ENCODE data around the gene ZNF181.
"Not testable (repeated sequence)": the region's sequence is repeated elsewhere in the genome, so short reads cannot be mapped to it uniquely, and the experiment has no call there.

Gene ZNF181

DNA sequence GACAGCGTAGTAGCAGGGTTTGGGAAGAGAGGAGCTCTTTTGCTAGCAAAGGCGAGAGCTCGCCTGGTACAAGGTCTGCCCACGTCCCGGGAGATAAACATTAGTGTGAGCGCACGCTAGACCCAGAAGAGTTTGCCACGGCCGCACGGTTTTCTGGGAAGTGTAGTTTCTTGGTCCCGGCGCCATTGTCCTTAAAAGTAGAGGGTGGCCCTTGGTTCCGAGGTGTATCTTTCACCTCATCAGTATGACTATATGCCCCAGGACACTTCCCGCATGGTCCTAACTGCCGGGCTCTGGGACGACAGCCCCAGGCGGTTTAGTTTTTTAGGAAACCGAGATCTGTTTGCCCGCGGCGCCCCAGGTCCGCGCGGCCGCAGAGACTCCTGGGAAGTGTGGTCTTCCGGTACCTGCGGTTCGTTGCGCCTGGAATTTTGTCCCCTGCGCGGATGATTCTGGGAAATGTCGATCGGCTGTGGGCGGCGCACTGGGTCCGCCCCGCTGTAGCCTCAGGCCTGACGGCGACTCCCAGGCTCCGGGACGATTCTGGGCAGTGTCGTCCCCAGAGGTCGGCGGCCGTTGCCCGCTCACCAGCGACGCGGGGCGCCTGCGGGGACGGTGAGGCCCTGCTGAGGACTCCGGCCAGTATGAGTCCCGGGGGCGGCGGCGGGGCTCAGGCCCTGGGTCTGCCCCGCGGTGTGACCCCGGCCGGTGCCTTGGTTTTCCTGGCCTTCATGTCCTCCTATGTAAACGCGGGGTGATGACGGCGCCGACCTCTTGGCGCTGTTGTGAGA is at the start of gene ZNF181:
Gene ZNF181 (plus strand): TSS at position 498 of the 791 bp plus-strand sequence. CDS start 795 bp downstream, outside the sequence.
- DNase-seq (ENCODE audit: low spot score): peak; percentile 94

DNA sequence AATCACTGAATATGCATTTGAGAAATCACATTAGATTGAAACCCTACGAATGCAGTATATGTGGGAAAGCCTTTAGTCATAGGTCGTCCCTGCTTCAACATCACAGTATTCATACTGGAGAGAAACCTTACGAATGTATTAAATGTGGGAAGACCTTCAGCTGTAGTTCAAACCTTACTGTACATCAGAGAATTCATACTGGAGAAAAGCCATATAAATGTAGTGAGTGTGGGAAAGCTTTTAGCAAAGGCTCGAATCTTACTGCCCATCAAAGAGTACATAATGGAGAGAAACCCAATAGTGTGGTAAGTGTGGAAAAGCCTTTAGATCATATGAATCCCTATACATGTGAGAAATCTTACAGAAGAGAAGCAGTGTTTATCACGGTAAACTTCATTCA is 48.8 kb upstream of the ZNF181 start:
- DNase-seq (ENCODE audit: low spot score): not testable (repeated sequence)

DNA sequence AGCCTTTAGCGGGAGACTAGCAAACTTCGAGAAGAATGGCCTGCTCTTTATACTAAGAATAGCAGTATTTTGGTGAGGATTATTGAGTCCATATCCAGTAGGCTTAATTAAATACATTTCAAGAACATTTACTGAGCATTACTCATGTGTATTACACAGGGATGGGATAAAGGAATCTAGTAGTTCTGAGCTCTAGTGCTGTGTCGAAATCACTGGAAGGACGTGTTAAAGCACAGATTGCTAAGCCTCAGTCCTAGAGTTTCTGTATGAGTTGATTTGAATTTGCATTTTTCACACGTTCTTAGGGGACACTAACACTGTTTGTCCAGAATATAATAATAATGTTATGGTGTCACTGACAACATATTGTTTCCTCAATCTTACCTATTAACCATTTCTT is 47.6 kb upstream of the ZNF181 start:
- DNase-seq (ENCODE audit: low spot score): no peak

DNA sequence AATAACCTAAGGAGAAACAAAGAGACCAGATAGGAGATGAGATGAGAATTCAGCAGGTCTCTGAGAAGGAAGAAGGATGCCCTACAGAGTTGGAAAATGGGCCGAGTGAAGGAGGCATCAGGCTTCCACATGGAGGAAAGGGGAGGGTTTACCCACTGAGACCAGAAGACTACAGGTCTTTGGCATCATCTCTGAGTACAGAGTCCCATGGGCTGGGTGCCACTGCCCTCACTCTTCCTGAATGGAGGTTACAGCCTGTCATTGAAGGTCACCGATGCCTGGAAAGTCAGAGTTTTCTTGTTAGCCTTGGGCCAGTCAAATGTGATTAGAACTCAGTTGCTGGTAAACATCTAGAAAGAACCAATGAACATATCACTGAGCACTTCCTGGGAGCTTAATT is 46.7 kb upstream of the ZNF181 start:
- no peak for DNase-seq (ENCODE audit: low spot score)

DNA sequence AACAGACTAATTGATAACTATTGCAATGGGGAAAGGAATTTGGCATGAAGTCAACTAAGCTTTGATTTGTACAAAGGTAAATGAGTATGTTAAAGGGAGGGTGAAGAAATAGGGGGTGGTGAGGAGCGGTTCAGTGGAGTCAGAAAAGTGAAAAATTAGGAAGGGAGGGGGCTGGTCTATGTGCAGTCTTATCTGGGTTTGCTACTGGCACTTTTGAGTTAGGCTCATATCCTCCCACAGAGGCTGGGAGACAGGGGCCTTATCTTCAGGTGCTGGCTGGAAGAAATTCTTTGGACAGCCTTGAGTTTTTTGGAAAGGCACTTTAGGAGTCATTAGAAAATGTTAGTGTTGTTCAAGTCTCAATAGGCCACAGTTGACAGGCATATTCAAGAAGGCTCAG is 45.5 kb upstream of the ZNF181 start:
- DNase-seq (ENCODE audit: low spot score): no peak

DNA sequence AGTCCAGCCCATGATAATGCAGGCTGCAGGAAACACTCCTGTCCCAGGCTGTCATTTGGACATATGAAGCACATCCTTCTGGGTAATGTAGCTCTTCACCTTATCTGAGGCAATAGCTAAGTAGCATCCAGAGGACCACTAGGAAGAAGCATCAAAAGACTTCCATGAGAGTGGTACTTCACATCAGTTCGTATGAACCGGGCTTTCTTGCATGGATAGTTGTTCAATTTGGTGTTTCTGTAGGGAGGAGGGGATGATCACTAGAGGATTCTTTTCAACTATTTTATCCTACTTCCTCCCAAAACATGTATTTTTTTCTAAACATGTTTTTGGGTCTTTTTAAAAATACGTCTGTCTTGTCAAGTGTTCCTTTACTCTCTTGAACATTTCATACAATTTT is 43.7 kb upstream of the ZNF181 start:
- DNase-seq (ENCODE audit: low spot score): no peak

DNA sequence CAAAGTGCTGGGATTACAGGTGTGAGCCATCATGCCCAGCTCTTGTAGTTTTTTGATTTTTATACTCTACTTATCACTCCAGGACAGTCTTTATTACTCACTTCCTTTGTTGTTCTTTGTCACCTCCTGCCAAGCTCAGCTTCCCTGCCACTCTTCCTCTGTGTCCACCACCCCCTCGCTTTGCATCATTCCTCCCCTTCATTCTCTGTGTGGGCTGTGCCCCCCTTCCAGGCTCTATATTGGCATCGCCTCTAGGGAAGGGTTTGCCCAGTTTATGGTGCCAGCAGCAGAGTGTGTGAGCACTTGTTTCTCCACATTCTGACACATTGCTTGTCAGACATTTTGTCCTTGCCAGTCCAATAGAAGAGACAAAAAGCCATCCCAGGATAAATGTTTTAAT is 41.5 kb upstream of the ZNF181 start:
- DNase-seq (ENCODE audit: low spot score): no peak

DNA sequence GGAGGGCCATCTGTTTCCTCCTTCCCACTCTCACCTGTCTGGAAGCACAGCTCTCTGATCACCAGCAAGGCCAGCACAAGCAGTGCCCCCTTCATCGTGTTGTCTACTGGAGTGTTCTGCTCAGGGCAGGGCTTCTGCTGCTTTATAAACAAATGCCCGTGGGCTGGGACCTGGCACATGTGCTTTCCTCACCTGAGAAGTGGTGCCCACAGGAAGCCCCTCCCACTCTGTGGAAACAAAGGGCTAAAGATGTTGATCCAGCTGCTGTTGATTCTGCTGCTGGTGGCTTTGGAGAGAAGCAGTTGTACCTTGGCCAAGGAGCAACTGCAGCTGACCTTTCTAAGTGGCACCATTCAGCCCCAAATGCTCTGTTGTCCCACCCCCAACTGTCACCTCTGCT is 26.4 kb upstream of the ZNF181 start:
- DNase-seq (ENCODE audit: low spot score): no peak

DNA sequence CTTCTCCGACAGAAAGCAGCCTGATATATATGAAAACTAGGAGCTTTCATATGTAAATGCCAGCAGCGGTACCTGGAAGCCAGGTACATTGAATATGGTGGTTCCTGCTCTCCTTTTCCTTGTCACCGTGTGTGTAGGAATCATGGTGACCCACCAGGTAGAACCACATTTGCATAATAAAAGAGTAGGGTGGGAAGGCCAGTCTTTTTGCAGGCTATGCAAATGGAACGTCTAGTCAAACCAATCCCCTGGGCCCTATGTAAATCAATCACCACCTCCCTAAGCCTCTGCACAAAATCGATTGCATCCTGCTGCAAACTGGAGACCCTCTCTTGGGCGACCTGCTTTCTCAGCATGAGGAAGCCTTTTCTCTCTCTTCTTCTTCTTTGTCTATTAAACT is 22.2 kb upstream of the ZNF181 start:
- no peak for DNase-seq (ENCODE audit: low spot score)

DNA sequence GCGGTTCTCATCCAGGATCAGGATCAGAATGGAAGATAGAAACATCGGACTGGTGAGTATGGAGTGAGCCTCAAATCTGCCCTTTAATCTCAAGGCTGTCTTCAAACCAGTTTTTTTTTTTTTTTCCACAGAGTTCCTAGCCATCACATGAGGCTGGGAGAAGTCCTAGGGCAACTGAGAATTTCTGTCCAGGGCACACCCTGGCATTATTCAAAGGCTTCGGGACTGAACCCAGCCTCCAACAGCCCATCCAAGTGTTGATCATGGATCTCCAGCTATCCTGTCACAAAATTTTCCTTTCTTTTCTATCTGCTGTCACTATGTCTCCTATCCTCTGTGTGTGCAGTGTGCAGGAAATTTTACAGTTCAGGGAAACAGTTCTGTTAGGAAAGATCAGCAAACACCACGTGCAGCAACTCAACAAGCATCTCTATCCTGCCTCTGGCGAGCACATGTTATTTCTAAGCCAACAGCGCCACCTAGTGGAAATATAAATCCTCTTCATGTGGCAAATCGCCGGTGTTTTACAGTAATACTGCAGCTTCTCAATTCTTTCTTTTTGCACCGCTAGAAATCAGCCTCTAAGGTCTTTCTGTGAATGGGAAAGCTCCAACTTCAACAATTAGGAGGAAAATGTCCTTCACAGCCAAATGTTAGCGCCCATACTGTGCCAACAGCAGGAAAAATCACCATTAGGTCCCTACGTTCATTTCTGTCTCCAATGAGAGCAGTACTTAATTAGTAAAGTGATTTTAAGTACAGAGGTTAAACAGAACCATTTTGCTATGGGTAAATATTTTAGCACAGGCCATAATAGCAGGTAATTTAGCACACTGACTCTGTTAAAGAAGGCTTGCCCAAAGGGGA is 21.4 kb upstream of the ZNF181 start:
- DNase-seq (ENCODE audit: low spot score): peak; percentile 78

DNA sequence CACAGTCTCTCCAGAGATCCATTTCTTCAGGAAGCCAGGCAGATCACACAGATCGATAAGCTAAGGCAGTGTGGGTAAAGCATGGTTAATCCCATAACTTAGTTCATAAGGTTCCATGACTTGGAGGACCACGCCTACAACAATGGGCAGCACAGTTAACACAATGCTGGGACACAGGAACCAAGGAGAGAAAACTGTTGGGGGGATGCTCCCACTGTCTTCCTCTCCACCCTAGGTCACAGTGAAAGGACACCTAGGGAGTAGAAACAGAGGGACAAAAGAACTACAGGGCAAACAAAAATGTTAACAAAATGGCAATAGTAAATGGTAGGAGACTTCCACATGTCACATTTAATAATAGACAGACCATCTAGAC is 20.8 kb upstream of the ZNF181 start:
- peak; percentile 1 for DNase-seq (ENCODE audit: low spot score)

DNA sequence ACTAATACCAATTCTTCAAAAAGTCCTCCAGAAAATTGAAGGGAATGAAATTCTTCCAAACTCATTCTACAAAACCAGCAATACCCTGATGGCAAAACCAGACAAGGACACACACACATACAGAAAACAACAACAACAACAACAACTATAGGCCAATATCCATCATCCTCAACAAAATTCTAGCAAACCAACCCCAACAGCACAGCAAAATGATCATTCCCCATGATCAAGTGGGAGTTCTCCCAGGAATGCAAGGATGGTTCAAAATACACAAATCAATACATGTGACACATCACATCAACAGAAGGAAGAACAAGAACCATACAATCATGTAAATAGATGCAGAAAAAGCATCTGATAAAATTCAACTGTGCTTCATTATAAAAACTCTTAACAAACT is 18.7 kb upstream of the ZNF181 start:
- DNase-seq (ENCODE audit: low spot score): no peak

DNA sequence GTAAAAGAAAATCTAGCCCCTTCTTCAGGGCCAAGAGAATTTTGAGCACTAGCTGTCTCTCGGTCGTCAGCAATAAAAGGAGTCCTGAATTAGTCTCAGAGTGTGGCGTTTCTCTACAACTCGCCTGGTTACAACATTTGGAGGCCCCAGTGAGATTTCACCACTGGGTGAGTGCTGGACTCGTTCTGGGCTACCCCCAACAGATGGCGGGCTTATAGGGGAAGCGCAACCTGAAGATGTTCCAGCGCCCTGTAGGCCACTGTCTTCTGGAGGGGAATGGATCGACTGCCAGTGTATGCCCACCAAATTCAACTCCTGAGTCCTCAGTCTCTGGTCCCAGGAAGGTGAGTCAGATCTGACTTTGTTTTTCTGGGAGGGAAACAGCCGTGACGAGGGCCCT is 11.7 kb upstream of the ZNF181 start:
- no peak for DNase-seq (ENCODE audit: low spot score)

DNA sequence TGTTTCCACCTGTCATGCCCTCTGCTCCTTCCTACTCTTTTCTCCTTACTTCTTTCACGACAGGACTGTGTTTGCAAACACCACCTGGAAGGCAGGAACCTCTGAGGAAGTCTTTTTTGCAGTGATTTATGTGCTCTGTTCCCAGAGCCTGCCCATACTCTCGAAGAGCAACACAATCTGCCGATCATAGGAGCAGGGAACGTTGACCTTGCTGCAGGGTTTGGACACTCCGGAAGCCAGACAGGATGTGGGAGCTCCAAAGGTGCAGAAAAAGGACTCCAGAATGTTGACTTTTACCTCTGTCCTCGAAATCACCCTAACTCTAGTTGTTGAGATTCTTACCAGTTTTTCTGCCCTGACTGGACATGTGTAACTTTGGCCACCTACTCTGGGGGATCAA is 8.6 kb upstream of the ZNF181 start:
- DNase-seq (ENCODE audit: low spot score): no peak

DNA sequence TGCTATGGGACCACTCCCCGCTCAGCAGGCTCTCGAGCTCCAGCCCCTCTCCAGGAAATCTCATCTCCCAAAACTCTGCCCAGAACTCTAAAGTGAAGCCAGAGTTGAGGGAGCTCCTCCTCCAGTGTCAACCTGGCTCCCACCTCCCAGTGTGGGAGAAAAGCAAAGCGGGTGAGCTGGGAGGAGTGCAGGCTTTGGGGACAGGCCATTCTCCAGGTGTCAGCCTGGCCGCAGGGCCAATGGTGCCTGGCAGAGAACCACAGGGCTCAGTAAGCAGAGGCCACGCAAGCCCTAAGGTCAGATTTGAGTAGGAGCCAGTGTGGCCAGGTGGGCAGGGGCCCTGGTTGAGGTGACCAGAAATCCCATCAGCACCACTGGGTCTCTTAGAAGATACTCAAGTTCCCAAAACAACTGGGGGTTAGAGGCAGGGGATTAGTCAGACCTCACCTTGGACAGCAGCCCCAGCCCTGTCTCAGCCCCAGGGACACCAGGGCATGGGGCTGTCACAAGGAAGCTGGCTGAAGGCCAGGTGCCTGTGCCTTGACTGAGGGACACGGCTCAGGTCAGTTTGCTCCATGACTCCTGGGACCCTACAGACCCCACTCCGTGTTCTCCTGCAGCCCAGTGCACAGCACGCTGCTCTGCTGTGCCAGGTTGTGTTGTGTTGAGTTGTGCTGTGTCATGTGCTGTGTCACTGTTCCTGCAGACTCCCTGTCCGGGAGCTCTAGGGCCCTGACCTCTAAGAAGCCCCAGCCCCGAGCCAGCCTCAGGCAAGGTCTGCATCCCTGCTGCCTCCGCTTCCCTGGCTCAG is 2.8 kb upstream of the ZNF181 start:
- DNase-seq (ENCODE audit: low spot score): no peak

DNA sequence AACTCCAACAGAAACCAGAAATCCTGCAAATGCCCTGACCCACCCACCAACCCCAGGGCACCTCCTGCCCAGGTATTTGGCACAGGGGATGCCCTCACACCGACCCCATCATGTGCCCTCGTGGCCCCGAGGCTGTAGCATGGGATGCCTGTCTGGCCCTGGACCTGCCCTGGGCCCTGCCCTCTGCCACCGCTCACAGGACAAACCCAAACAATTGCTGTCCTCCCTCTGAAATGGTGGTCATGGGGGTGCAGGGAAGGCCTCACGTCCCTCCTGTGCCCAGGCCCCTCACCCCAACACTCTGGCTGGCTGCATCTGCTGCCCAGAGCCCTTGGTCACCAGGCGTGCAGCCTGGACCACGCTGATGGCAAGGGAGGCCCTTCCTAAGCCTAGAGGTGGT is 2.1 kb upstream of the ZNF181 start:
- DNase-seq (ENCODE audit: low spot score): no peak

DNA sequence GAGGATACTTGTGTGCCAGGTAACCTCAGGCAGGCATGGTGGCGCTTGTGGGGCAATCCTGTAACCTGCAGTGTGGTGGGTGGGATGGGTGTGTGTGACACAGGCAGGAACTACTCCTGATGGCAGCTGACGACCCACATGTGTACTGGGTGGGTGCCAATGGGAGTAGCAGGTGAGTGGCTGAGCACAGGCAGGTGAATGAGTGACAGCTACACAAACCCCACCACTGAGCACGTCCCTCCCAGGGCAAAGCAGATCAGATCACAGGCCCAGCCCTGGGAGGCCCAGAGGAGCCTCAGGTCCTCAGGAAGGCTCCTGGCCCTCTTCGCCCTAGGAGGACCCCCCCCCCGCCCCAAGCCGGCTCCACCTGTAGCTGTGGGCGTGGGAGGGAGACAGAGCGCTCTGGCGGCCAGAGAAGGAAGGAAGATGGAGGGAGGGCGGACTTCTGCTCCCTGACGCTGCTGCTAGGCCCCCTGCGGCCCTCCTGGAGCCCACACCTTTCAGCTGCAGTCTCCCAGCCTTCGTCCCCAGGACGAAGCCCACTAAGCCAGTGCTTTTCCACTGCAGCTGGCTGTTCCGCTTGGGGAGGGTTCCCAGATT is 1.3 kb upstream of the ZNF181 start:
- DNase-seq (ENCODE audit: low spot score): peak; percentile 0

DNA sequence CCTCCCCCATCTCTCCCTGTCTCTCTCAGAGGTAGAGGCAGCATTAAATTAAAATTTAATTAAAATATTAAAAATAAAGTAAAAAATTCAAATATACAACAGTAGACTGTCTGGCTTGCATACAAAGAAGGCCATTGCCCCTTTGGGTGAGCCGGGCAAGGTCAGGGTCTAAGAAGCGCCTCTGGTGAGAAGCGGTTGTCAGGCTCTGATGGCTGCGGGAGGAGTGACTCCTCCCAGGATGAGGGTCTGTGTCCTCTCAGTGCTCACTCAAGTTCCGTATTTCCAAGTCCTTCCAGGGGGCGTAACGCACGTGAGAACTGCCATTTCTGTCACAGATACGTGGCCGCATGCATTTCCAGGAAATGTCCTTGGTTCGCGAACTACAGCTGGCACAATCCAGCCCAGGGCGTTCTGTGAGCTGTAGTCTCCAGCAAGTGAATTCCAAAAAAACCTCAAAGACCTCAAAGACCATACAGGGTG is 737 bp upstream of the ZNF181 start:
- DNase-seq (ENCODE audit: low spot score): no peak

DNA sequence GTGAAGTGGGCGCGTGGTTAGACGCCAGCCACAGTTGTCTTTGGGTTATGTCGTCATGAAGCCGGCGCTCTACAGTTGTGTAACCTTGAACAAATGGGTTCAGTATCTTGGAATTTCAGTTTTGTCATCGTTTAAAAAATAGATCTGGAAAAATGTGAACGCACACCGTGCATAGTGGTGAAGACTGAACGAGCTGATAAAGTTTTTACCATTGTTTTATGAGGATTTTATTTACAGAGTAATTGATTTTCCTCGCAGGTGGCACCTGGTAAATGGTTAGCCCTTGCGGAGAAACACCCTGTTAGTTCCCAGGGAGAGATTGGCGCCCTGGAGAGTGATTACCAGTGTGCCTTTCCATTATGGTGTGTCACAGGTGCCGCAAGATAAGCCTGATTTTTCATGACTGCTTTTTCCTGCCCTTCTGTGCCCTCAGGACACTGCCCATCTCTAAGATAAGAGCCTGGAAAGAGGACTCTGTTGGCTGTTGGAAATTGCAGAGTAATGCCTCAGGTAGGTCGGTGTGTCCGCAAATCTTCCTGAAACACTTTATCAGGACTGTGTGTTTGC is 577 bp downstream of the ZNF181 start:
- DNase-seq (ENCODE audit: low spot score): no peak

DNA sequence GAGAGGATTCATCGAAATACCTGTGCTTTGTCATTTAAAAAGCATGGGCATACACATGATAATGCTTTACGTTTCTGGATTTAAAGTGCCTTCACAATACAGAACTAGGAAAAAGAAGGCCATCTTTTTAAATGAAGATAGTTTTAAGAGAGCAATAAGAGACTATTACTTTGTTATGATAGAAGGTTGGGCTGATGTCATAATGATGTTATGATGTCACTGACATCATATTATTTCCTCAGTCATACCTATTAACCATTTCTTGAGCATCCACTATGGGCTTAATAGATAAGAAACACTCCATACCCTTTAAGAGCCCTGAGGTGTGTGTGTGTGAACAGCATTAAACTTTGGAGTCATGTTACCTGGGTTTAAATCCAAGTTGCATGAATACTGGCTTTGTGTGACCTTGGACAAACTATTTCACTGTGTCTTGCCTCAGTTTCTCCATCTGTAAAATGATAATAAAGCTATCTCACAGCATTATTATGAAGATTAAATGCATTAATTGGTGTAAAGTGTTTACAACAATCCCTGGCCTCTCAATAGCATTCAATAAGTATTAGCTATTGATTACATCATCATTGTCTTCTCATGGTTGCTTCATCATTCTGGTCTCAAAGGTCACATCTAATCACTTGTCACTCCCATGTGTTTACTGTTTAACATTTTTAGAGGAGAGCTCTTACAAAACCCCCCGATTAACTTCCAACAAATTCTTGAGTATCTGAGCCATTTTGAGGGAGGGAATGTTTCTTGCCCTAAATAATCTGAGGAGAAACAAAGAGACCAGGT is 11.1 kb downstream of the ZNF181 start:
- DNase-seq (ENCODE audit: low spot score): no peak

DNA sequence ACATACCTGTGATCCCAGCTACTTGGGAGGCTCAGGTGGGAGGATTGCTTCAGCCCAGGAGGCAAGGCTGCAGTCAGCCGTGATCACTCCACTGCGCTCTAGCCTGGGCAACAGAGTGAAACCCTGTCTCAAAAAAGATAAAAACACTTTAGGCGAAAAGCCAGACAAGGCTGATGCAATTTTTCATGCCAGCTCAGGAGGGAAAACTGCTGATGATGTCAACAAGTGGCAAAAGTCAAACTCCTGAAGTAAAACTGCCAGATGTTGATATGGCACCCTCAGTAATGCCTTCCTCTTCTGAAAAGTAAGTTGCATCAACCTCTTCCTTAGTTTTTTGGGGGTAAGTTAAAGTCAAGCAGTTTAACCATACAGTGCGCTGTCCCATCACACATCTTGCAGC is 23.4 kb downstream of the ZNF181 start:
- no peak for DNase-seq (ENCODE audit: low spot score)

Measured in cerebellar cortex (tissue), 1 donor.